ENCODE measurements around the gene CUL9. TPM values are rescaled to one million over a fixed set of nuclear protein-coding genes. Genes with fewer than 3 reads are reported as not detected.

Gene CUL9
- total RNA-seq, 4 donors from 2014 or later, result 26.2 to 50.9 (median 32.5) TPM

- Histone ChIP-seq H3K27me3 (no peaks in the 10 kb centered on the region), H3K4me1 (peaks cover 7 to 56% (median 29%) of the 10 kb centered on the region in 3 donors), H3K27ac (peak overlapping the region in 1 of 4 donors; percentile 79), H3K9me3 (no peaks in the 10 kb centered on the region), H3K4me3 (no peak overlapping the region), H3K36me3 (peaks cover under 1 to 80% (median 12%) of the 10 kb centered on the region in 3 donors)
- 63 to 93% methylated on average over 1 to 3 of the region's 7 CpGs for WGBS, 2 donors
- intact Hi-C loops (cut with DNase I), result no loop called here
- no peak for TF ChIP-seq CTCF (IDR thresholded peaks at IDR 0.05)
- no peak for TF ChIP-seq POLR2A (IDR thresholded peaks at IDR 0.05)
- no peak for DNase-seq
Measured at GRCh38 chr6:43187821-43188220, 5.8 kb downstream of the CUL9 start.

GRCh38 chr6:43188426-43188825 lies 6.4 kb downstream of the CUL9 start:
- WGBS, 2 donors, result 89 to 98% methylated on average over 10 of the region's 10 CpGs
- TF ChIP-seq CTCF (IDR thresholded peaks at IDR 0.05) (no peak), POLR2A (IDR thresholded peaks at IDR 0.05) (no peak)
- H3K27me3 ChIP-seq, result no peaks in the 10 kb centered on the region
- peaks cover 6 to 86% (median 15%) of the 10 kb centered on the region in 3 donors for H3K36me3 ChIP-seq
- H3K4me3 ChIP-seq, result no peak overlapping the region
- intact Hi-C loops (cut with DNase I), result no loop called here
- no peak overlapping the region for H3K27ac ChIP-seq
- DNase-seq, result no peak
- no peaks in the 10 kb centered on the region for H3K9me3 ChIP-seq
- H3K4me1 ChIP-seq, result peaks cover 7 to 50% (median 23%) of the 10 kb centered on the region in 3 donors

- Histone ChIP-seq H3K9me3 (no peaks in the 10 kb centered on the region), H3K27ac (no peak overlapping the region), H3K27me3 (no peaks in the 10 kb centered on the region), H3K4me3 (no peak overlapping the region), H3K4me1 (peaks cover 7 to 36% (median 14%) of the 10 kb centered on the region in 3 donors), H3K36me3 (peaks cover 7 to 92% (median 18%) of the 10 kb centered on the region in 3 donors)
- intact Hi-C loops (cut with DNase I), result no loop called here
- TF ChIP-seq CTCF (IDR thresholded peaks at IDR 0.05) (no peak), POLR2A (IDR thresholded peaks at IDR 0.05) (no peak)
- DNase-seq, result no peak
- 78 to 80% methylated on average over 6 of the region's 6 CpGs for WGBS, 2 donors
Measured at GRCh38 chr6:43189776-43190304, 7.8 kb downstream of the CUL9 start.

GRCh38 chr6:43192911-43193310 lies 10.9 kb downstream of the CUL9 start:
- WGBS, 2 donors, result 90% methylated on average over 6 to 8 of the region's 9 CpGs
- intact Hi-C loops (cut with DNase I), result no loop called here
- peaks cover 0 to 5% (median 0%) of the 10 kb centered on the region in 3 donors for H3K4me1 ChIP-seq
- peaks cover 11 to 94% (median 31%) of the 10 kb centered on the region in 3 donors for H3K36me3 ChIP-seq
- H3K9me3 ChIP-seq, result no peaks in the 10 kb centered on the region
- H3K27ac ChIP-seq, result no peak overlapping the region
- no peak for DNase-seq
- no peak for TF ChIP-seq POLR2A (IDR thresholded peaks at IDR 0.05)
- no peak for TF ChIP-seq CTCF (IDR thresholded peaks at IDR 0.05)
- H3K4me3 ChIP-seq, result no peak overlapping the region
- no peaks in the 10 kb centered on the region for H3K27me3 ChIP-seq

- Histone ChIP-seq H3K27me3 (no peaks in the 10 kb centered on the region), H3K27ac (no peak overlapping the region), H3K9me3 (no peaks in the 10 kb centered on the region), H3K36me3 (peaks cover 11 to 94% (median 35%) of the 10 kb centered on the region in 3 donors), H3K4me1 (no peaks in the 10 kb centered on the region), H3K4me3 (no peak overlapping the region)
- WGBS, 2 donors, result 87 to 91% methylated on average over 4 to 5 of the region's 5 CpGs
- TF ChIP-seq POLR2A (IDR thresholded peaks at IDR 0.05) (no peak), CTCF (IDR thresholded peaks at IDR 0.05) (no peak)
- intact Hi-C loops (cut with DNase I), result no loop called here
- DNase-seq, result no peak
Measured at GRCh38 chr6:43193929-43194328, 11.9 kb downstream of the CUL9 start.

Measured in esophagus squamous epithelium (tissue), 5 donors.